Activated naive CD4-positive, alpha-beta T cell treated with anti-CD3 and anti-CD28 coated beads, Interleukin-2, amount 50 U/mL, for 24 hours (primary cell): ENCODE results near the gene FNDC11.
"Not testable (repeated sequence)": the region's sequence is repeated elsewhere in the genome, so short reads cannot be mapped to it uniquely, and the experiment has no call there.

Experiments used
- H3K27ac Mint-ChIP-seq: one replicate; pipeline ENCODE4 v1.8.0; 2021; ENCODE audit warnings: mild to moderate bottlenecking, mixed read lengths
- H3K27me3 Mint-ChIP-seq: one replicate; pipeline ENCODE4 v1.8.0; 2021; ENCODE audit warnings: mixed read lengths
- H3K36me3 Mint-ChIP-seq: one replicate; pipeline ENCODE4 v1.8.0; 2021; ENCODE audit warnings: mixed read lengths
- H3K4me1 Mint-ChIP-seq: one replicate; pipeline ENCODE4 v1.8.0; 2021; ENCODE audit warnings: mixed read lengths
- H3K4me3 Mint-ChIP-seq: one replicate; pipeline ENCODE4 v1.8.0; 2021; ENCODE audit warnings: mild to moderate bottlenecking, mixed read lengths
- H3K9me3 Mint-ChIP-seq: one replicate; pipeline ENCODE4 v1.8.0; 2021; ENCODE audit warnings: mixed read lengths

FNDC11 gene

DNA sequence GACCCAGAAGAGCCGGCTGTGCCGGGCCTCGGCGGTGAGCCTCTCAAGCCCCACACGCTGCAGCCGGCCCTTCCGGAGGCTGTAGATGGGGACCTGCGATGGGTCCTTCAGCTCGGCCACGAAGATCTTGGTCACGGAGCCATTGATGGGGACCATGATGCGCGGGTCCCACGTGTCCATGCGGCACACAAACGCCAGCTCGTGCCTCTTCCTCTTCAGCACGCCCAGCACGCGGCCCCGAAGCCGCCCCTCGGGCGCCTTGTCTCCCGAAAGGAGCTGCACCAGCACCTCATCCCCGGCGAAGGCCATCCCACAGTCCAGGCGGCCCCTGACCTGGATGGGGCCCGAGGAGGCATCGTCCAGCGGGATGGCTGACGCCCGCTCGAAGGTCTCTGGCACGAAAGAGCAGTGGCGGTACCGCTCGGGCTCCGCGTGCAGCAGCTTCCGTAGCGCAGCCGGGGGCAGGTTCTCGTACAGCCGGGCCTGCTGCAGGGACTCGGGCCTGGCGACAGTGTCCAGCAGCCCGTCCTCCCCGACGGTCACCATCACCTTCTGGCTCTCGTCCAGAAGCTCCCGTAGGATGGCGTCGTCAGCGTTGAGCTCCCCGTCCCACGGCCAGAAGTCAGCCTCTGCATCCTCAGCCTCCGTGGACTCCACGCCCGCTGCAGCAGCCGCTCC lies 11.2 kb downstream of the FNDC11 start:
- peaks cover 20% of the 10 kb centered on the region for H3K4me1 Mint-ChIP-seq
- H3K9me3 Mint-ChIP-seq = no peaks in the 10 kb centered on the region
- H3K27me3 Mint-ChIP-seq = no peaks in the 10 kb centered on the region
- no peak overlapping the region for H3K27ac Mint-ChIP-seq
- H3K4me3 Mint-ChIP-seq = no peak overlapping the region
- peaks cover 3% of the 10 kb centered on the region for H3K36me3 Mint-ChIP-seq

DNA sequence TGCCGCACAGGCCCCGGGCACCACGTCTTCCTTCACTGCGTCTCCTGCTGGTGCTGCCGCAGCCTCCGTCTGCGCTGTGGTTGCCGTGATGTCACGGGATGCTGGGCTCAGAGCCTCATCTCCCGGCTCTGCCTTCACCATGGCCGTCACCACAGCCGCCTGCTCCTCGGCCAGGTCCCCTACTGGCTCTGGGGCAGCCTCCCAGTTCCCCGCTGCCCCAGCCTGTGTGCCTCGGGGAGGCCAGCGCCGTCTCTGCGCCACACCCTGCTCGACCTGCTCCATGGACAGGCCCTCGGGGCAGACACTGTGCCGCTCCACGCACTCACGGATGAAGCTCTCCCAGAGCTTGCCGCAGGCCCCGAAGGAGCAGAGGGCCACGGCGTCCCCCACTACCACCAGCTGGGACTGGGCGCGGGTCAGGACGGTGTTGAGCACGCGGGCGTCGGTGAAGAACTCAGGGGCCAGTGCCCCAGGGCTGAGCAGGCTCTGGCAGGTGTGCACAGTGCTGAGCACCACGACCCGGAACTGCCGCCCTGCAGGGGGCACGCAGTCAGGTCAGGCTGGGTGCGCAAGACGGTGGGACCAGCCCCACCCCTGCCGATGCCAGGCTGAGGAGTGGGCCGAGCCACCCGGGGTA lies 11.9 kb downstream of the FNDC11 start:
- Mint-ChIP-seq H3K27me3 (no peaks in the 10 kb centered on the region), H3K36me3 (no peaks in the 10 kb centered on the region), H3K9me3 (no peaks in the 10 kb centered on the region), H3K4me1 (peaks cover 20% of the 10 kb centered on the region), H3K27ac (no peak overlapping the region), H3K4me3 (no peak overlapping the region)

GRCh38 chr20:63566395-63567135 lies 12.6 kb downstream of the FNDC11 start:
- no peaks in the 10 kb centered on the region for H3K36me3 Mint-ChIP-seq
- H3K27ac Mint-ChIP-seq = no peak overlapping the region
- no peaks in the 10 kb centered on the region for H3K9me3 Mint-ChIP-seq
- peak overlapping the region; percentile 76 for H3K4me3 Mint-ChIP-seq
- no peaks in the 10 kb centered on the region for H3K27me3 Mint-ChIP-seq
- H3K4me1 Mint-ChIP-seq = peaks cover 20% of the 10 kb centered on the region

- H3K27me3 Mint-ChIP-seq = no peaks in the 10 kb centered on the region
- H3K9me3 Mint-ChIP-seq = no peaks in the 10 kb centered on the region
- no peak overlapping the region for H3K27ac Mint-ChIP-seq
- peak overlapping the region; percentile 76 for H3K4me3 Mint-ChIP-seq
- H3K4me1 Mint-ChIP-seq = peaks cover 20% of the 10 kb centered on the region
- no peaks in the 10 kb centered on the region for H3K36me3 Mint-ChIP-seq
Measured at GRCh38 chr20:63567136-63567385, 13.1 kb downstream of the FNDC11 start.

GRCh38 chr20:63567386-63568169 lies 13.6 kb downstream of the FNDC11 start:
- H3K36me3 Mint-ChIP-seq = no peaks in the 10 kb centered on the region
- peaks cover 20% of the 10 kb centered on the region for H3K4me1 Mint-ChIP-seq

GRCh38 chr20:63568170-63568981 lies 14.4 kb downstream of the FNDC11 start:
- H3K9me3 Mint-ChIP-seq = no peaks in the 10 kb centered on the region
- no peaks in the 10 kb centered on the region for H3K36me3 Mint-ChIP-seq
- H3K27me3 Mint-ChIP-seq = no peaks in the 10 kb centered on the region
- peak overlapping the region; percentile 76 for H3K4me3 Mint-ChIP-seq
- peaks cover 20% of the 10 kb centered on the region for H3K4me1 Mint-ChIP-seq
- no peak overlapping the region for H3K27ac Mint-ChIP-seq

More at GRCh38 chr20:63567386-63568169, 13.6 kb downstream of the FNDC11 start:
- H3K9me3 Mint-ChIP-seq = no peaks in the 10 kb centered on the region
- peak overlapping the region; percentile 76 for H3K4me3 Mint-ChIP-seq
- no peak overlapping the region for H3K27ac Mint-ChIP-seq
- H3K27me3 Mint-ChIP-seq = no peaks in the 10 kb centered on the region

DNA sequence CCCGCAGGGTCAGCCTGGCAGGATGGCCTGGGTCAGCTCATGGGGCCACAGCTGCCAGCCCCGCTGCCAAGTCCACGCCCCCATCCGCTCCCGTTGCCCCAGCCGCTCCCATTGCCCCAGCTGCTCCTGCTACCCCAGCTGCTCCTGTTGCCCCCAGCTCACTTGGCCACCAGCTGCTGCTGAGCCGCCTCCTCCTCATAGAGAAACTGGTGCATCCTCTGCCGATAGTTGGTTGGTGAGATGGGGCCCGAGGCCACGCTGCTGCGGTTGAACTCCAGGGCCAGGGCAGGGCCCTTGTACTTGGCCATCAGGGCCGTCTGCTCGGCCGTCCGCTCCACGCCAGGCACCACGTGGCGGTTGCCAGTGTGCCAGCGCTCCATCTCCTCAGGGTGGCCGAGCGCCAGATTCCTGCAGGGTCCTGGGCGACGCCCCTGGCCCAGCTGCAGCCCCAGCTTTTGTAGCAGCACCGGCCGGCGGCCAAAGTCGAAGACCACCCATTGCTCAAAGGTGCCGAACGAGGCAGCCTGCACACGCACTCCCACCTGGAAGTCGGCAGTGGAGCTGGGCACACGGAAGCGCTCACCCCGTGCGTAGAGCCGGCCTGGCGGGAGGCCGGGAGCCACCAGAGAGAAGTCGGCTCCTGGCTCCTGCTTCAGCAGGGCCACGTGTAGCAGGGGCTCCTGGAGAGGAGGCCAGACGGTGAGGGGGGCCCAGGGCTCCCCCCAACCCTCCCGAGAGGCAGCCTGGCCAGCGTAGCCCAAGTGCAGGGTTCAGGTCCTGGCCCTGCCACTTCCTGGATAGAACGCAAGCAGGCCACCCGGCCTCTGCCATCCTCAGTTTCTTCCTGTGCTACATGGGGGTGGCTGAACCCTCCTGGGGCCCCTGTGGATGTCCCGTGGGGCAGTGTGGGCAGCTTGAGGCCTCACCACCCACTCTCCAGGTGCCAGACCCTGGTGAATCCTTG lies 15.3 kb downstream of the FNDC11 start:
- Mint-ChIP-seq H3K4me3 (peak overlapping the region; percentile 45), H3K9me3 (no peaks in the 10 kb centered on the region), H3K4me1 (peaks cover 20% of the 10 kb centered on the region), H3K36me3 (no peaks in the 10 kb centered on the region), H3K27ac (no peak overlapping the region), H3K27me3 (no peaks in the 10 kb centered on the region)

DNA sequence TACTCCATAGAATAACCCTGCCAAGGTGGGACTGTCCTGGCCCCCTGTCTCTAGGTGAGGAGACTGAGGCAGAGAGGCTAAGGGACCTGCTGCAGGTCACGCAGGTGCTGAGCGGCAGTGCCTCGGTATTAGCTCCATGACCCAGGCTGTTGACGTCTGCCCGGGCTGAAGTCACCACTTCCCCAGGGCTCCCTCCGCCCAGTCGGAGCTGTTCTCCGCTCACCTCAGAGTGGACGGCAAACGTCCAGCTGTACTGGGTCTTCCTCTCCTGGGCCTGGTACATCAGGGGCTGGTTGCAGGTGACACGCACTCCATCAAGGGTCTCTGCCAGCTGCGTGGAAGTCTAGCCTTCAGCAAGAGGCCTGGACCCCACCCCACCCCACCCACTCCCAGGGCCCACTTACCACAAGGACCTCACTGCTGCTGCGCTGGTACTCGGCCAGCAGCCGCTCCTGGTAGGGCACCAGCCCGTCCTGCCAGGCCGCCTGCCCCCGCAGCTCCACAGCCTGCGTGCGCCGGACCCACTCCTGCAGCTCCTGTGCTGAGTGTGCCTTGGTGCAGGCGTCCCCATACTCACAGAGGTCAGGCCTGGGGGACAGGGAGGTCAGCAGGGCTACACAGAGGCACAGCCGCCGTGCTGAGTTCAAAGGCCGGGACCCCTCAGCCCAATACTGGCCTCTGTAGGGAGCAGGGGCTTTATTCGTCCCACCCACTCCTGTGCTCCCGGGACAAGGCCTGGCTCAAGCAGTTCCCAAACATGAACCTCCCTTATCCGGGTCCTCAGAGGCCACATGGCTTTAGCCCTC lies 16.5 kb downstream of the FNDC11 start:
- H3K4me3 Mint-ChIP-seq = no peak overlapping the region
- H3K9me3 Mint-ChIP-seq = no peaks in the 10 kb centered on the region
- no peak overlapping the region for H3K27ac Mint-ChIP-seq
- no peaks in the 10 kb centered on the region for H3K36me3 Mint-ChIP-seq
- H3K4me1 Mint-ChIP-seq = peaks cover 20% of the 10 kb centered on the region
- no peaks in the 10 kb centered on the region for H3K27me3 Mint-ChIP-seq

- H3K36me3 Mint-ChIP-seq, H3K4me3 Mint-ChIP-seq, H3K9me3 Mint-ChIP-seq, H3K27me3 Mint-ChIP-seq, H3K27ac Mint-ChIP-seq: not testable (repeated sequence)
- peaks cover 20% of the 10 kb centered on the region for H3K4me1 Mint-ChIP-seq
Measured at GRCh38 chr20:63571087-63571478, 17.1 kb downstream of the FNDC11 start.

DNA sequence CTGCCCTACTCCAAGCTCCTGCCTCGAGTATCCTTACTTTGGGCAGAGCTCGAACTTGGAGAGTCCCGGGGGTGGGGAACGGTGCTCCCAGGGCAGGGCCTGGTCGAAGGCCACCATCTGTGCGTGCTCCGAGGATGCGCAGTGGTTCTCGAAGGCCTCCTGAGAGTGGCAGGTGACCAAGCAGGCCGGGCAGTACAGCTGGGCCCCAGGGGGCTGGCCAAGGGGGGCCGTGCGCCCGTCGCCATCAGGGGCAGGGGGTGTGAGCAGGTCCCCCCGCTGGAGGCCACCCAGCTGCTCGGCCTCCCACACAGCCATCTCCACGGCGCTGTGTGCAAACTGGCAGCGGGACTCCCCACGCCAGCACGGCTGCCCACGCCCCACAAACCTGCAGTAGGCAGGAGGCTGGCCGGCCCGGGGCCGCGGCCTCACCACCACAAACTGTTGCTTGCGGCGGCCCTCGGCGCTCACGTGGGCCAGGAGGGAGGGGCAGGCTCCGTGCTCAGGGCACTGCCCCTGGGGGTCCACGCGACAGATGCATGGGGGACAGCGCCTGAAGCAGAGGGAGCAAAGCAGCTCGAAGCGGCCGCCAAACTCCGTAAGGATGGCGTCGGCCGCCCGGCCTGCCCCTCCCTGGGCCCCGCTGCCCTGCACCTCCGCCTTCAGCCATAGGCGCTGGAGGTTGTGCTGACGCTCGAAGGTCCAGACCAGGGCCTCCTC lies 18.3 kb downstream of the FNDC11 start:
- no peak overlapping the region for H3K27ac Mint-ChIP-seq
- no peak overlapping the region for H3K4me3 Mint-ChIP-seq
- H3K36me3 Mint-ChIP-seq = no peaks in the 10 kb centered on the region
- H3K9me3 Mint-ChIP-seq = no peaks in the 10 kb centered on the region
- H3K27me3 Mint-ChIP-seq = no peaks in the 10 kb centered on the region
- H3K4me1 Mint-ChIP-seq = peaks cover 20% of the 10 kb centered on the region

- H3K4me3 Mint-ChIP-seq = peak overlapping the region; percentile 82
- H3K9me3 Mint-ChIP-seq = no peaks in the 10 kb centered on the region
- H3K36me3 Mint-ChIP-seq = no peaks in the 10 kb centered on the region
- H3K27me3 Mint-ChIP-seq = no peaks in the 10 kb centered on the region
- H3K4me1 Mint-ChIP-seq = peaks cover 14% of the 10 kb centered on the region
- H3K27ac Mint-ChIP-seq = no peak overlapping the region
Measured at GRCh38 chr20:63572788-63573646, 19.1 kb downstream of the FNDC11 start.

GRCh38 chr20:63573647-63574131 lies 19.7 kb downstream of the FNDC11 start:
- Mint-ChIP-seq H3K36me3 (no peaks in the 10 kb centered on the region), H3K9me3 (no peaks in the 10 kb centered on the region), H3K27me3 (no peaks in the 10 kb centered on the region), H3K4me3 (peak overlapping the region; percentile 82), H3K4me1 (peaks cover 11% of the 10 kb centered on the region), H3K27ac (no peak overlapping the region)
